Measurements from ENCODE around the gene CANT1. TPM values are rescaled to one million over a fixed set of nuclear protein-coding genes. Genes with fewer than 3 reads are reported as not detected.

Gene CANT1
- total RNA-seq, 4 donors from 2014 or later = 17.5 to 38.3 (median 26.6) TPM

GRCh38 chr17:78969865-78970264 lies 39.7 kb downstream of the CANT1 start:
- Histone ChIP-seq H3K4me1 (peaks cover 0 to 9% of the 10 kb centered on the region in 2 donors), H3K36me3 (no peaks in the 10 kb centered on the region)
- intact Hi-C loops (cut with DNase I; ENCODE audit: low total_unique reads) = loop anchor here (10.0 kb wide), 1 partner anchor 475 kb away; no protein-coding TSS in a partner anchor

GRCh38 chr17:78967782-78968362 lies 41.7 kb downstream of the CANT1 start:
- intact Hi-C loops (cut with DNase I; ENCODE audit: low total_unique reads) = no loop called here
- peaks cover 0 to 9% of the 10 kb centered on the region in 2 donors for H3K4me1 ChIP-seq
- in situ Hi-C loops (cut with MboI; ENCODE audit: low sequenced_read_pairs in 4 of 4) = loop anchor here (5.0 kb wide), 3 partner anchors 96 to 106 kb away; no protein-coding TSS in a partner anchor

More at GRCh38 chr17:78969865-78970264, 39.7 kb downstream of the CANT1 start:
- Histone ChIP-seq H3K27ac (no peak overlapping the region), H3K9me3 (no peaks in the 10 kb centered on the region), H3K27me3 (no peaks in the 10 kb centered on the region), H3K4me3 (no peak overlapping the region)
- TF ChIP-seq POLR2A (IDR thresholded peaks at IDR 0.05) = no peak
- no peak for TF ChIP-seq CTCF (IDR thresholded peaks at IDR 0.05 in 4 of 5, conservative IDR thresholded peaks at IDR 0.05 in 1 of 5)
- in situ Hi-C loops (cut with MboI; ENCODE audit: low sequenced_read_pairs in 4 of 4) = loop anchor here (5.0 kb wide), 3 partner anchors 98 to 108 kb away; no protein-coding TSS in a partner anchor
- ATAC-seq (no peak), DNase-seq (no peak)

GRCh38 chr17:78966910-78967600 lies 42.5 kb downstream of the CANT1 start:
- intact Hi-C loops (cut with DNase I; ENCODE audit: low total_unique reads) (no loop called here), in situ Hi-C loops (cut with MboI; ENCODE audit: low sequenced_read_pairs in 4 of 4) (loop anchor here (5.0 kb wide), 3 partner anchors 95 to 105 kb away; no protein-coding TSS in a partner anchor)
- H3K36me3 ChIP-seq = no peaks in the 10 kb centered on the region
- H3K27ac ChIP-seq = no peak overlapping the region
- TF ChIP-seq CTCF (IDR thresholded peaks at IDR 0.05 in 4 of 5, conservative IDR thresholded peaks at IDR 0.05 in 1 of 5) (no peak), POLR2A (IDR thresholded peaks at IDR 0.05) (no peak)
- DNase-seq = no peak
- H3K9me3 ChIP-seq = no peaks in the 10 kb centered on the region
- H3K4me1 ChIP-seq = peaks cover 0 to 9% of the 10 kb centered on the region in 2 donors
- no peaks in the 10 kb centered on the region for H3K27me3 ChIP-seq
- ATAC-seq = no peak
- no peak overlapping the region for H3K4me3 ChIP-seq

More at GRCh38 chr17:78967782-78968362, 41.7 kb downstream of the CANT1 start:
- ATAC-seq = no peak
- TF ChIP-seq POLR2A (IDR thresholded peaks at IDR 0.05) (no peak), CTCF (IDR thresholded peaks at IDR 0.05 in 4 of 5, conservative IDR thresholded peaks at IDR 0.05 in 1 of 5) (no peak)
- no peak overlapping the region for H3K27ac ChIP-seq
- no peak for DNase-seq
- no peaks in the 10 kb centered on the region for H3K9me3 ChIP-seq
- no peaks in the 10 kb centered on the region for H3K36me3 ChIP-seq
- H3K27me3 ChIP-seq = no peaks in the 10 kb centered on the region
- H3K4me3 ChIP-seq = no peak overlapping the region

GRCh38 chr17:78966123-78966813 lies 43.3 kb downstream of the CANT1 start:
- Histone ChIP-seq H3K4me1 (peaks cover 0 to 4% of the 10 kb centered on the region in 2 donors), H3K36me3 (no peaks in the 10 kb centered on the region), H3K9me3 (no peaks in the 10 kb centered on the region), H3K27ac (no peak overlapping the region), H3K27me3 (no peaks in the 10 kb centered on the region), H3K4me3 (no peak overlapping the region)
- TF ChIP-seq CTCF (IDR thresholded peaks at IDR 0.05 in 4 of 5, conservative IDR thresholded peaks at IDR 0.05 in 1 of 5) (no peak), POLR2A (IDR thresholded peaks at IDR 0.05) (no peak)
- DNase-seq (no peak), ATAC-seq (no peak)
- in situ Hi-C loops (cut with MboI; ENCODE audit: low sequenced_read_pairs in 4 of 4) = loop anchor here (5.0 kb wide), 3 partner anchors 94 to 104 kb away; no protein-coding TSS in a partner anchor
- intact Hi-C loops (cut with DNase I; ENCODE audit: low total_unique reads) = no loop called here
